Cerebellar cortex (tissue), 1 donor: Measurements from ENCODE around the gene SLC47A2.

ENCODE experiments used
- DNase-seq: peaks from one replicate; pipeline ENCODE4 v3.0.0-alpha.2; 2015; ENCODE audit warnings: low spot score

SLC47A2 gene

DNA sequence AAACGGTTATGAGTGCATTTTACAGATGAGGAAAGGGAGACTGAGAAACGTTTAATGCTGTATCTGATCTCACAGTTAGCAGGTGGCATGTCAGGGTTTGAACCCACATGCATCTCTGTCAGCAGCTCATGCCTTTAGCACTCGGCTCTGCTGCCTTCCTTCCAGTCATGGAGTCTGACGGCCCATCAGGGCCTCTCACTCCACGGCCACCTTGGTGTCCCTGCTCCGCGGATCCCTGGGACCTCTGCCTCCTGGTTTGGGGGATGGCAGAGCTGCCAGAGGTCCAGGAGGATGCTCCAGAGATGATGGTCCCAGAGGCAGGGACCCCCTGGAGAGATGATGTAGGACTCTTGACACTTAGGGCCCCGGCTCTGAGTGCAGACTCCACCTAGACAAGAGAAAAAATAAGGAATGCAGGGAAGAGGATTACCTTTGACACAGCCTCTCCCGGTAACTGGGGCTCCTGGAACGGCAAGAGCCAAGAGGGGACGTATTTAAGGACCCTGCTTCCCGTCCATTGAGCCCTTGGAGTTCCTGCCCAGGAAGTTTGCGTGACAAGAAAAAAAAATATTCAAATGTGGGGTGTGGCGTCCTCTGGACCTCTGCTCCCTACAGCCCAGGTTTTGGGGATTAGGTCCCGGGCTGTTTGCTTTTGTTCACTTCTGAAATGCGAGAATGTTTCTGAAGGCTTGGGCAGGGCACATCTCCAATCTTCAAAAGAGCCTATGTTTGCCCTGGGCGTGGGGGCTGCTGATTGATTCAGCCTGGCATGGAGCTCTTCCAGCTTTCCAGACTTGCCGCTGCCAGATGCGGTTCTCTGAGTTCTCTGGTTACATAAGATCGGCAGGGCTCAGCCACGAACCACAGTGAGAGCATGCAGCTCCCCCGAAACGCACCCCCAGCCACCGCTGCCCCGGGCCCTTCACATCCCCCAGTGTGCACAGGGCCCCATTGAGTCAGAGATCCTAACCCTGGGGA, 31.7 kb upstream of the SLC47A2 start, which contains the start of gene ALDH3A1:
ALDH3A1 (minus strand) TSS at position 470 of the 978 bp plus-strand sequence. CDS start 3,169 bp downstream, outside the sequence.
- no peak for DNase-seq

DNA sequence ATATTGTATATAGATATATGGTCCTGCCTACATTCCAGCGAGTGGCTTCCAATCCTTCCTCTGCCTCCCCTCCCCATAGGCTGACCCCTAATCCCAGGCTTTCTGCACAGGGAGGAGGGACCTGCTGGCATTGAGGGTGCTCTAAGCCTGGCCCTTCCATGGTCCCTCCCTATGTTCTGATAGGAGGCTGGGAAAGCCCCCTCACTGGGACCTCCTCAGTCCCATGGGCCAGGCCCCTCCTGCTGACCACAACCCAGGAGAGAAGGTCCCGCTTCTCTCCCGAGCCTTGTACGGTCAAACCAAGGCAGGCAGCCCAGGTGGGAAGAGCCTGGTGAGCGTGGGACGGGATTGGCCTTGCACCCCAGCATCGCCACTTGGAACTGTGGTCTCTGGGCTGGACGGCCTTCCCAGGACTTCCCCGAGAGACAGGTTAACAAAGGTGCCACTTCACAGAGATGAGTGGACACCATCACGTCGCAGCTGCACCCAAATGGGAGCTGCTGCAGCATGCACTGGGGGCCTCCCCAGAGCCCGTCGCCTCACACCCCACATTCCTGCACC, 30.9 kb upstream of the SLC47A2 start:
- DNase-seq: no peak

DNA sequence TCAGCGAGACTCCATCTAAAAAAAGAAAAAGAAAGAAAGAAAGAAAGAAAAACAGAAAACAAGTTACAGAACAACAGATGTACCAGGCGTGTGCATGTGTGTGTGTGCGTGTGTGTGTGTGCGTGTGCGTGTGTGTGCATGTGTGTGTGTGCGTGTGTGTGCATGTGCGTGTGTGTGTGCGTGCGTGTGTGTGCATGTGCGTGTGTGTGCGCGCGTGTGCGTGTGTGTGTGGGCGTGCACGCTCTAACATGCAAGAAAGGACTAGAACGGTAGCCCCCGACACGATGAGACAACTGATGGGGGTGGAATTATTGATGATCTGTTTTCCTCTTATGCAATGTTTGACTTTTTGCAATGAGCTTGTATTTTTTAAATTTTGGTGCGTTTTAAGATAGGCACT, 30.1 kb upstream of the SLC47A2 start:
- no peak for DNase-seq

DNA sequence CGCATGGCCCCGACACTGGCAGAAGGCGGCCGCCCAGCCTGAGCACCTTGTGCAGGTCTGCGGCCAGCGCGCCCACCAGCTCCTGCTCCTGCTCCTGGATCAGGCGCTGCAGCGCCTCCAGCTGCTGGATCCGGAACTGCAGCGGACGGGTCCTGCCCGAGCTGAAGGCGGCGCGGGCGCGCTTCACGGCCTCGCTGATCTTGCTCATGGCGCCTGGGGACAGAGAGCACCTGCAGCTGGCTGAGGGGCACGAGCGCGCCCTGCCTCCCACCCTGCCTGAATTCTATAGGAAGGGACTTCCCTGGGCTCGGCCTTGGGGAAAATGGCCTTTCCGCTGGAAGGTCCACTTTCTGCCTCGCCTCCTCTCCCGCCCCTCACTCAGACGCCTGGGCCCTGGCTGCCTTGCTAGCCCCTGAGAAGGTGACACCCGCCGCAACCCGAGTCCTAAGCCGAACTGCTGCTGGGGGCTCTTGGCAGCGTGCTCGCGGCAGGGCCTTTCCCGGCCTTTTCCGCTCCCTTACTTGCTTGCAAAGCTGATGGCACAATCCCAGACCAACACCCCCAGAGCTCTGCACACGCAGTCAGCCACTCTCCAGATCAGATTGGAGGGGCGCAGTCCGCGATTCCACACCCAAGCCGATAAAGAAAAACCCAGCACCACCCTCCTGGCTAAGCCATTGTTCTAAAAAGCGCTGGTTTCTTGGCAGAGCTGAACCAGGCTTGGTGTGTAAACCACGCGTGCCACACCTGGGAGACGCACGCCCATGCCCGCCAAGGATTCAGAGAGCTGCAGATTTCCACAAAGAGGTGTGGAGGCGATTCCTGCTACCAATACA, 28.8 kb upstream of the SLC47A2 start:
- DNase-seq: peak; percentile 81

DNA sequence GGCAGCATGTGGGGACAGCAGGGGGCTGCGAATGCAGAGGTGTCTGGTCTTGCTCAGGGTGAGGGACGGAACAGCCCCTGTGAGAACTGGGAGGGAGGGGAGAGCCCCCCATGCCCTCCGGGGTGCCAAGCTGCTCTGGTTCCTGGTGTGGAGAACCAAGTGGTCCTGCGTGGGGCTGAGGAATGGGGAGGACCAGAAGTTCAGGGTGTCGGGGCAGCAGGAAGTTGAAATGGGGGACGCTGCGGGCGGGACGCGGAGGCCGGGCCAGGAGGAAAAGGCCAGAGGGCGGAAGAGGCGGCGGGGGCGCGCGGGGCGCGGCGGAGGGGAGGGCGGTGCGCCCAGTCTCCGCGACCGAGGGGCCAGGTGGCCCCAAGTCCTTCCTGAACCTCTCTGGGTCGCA, 28.1 kb upstream of the SLC47A2 start:
- DNase-seq: no peak

DNA sequence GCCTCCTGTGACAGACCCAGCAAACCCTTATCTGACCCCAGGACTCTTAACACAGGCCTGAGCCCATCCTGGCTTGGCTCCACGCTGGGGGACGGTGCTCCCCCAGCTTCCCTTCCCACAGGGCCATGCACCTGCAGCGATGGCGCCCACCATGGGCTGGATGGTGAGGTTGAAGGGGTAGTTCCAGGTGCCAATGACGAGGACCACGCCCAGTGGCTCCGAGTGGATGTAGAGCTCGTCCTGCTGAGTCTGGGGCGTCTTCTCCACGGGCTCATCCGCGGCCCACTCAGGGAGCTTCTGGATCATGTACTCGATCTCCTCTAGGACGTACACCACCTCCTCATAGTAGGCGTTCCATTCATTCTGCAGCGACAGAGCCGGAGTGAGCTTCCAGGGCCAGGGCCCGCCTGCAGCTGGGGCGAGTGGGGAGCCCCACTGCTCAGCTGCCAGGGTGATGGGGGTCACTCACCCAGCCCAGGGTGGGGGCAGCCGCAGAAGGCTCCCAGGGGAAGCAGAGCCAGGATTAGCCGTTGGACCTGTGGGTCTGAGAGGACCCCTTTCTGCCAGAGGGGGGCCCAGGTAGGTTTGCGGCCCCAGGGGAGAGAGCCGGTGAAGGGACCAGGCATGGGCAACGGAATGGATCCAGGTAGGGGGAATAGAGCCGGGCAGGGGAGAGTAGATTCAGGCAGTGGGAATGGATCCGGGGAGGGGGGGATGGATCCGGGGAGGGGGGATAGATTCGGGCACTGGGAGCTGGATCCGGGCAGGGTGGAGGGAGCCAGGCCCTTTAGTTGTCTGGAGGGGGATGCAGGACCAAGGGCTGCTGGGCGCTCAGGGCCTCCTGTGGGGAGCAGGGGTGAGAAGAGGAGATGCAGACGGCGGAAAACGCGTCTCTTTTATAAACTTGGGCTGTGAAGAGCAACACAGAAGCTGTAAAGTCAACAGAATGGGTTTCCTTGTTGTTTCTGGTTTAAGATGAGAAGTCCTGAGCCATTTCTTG, 27.0 kb upstream of the SLC47A2 start:
- DNase-seq: no peak

DNA sequence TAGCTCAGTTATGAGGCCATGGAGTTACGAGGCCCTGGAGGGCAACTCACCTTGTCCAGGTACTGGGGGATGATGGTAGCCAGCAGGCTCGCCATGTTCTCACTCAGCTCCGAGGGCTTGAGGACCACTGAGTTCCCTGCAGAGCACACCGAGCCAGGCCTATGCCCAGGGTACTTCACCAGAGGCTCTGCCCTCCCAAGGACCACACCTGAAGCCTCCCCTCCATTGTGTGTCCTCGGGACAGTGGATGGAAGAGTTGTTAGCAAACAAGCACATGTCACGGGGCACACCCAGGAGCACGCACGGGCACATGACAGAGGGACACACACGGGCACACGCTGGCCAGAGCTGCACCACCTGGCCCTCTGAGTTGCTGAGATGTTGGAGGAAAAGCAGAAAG, 26.1 kb upstream of the SLC47A2 start:
- DNase-seq: no peak

DNA sequence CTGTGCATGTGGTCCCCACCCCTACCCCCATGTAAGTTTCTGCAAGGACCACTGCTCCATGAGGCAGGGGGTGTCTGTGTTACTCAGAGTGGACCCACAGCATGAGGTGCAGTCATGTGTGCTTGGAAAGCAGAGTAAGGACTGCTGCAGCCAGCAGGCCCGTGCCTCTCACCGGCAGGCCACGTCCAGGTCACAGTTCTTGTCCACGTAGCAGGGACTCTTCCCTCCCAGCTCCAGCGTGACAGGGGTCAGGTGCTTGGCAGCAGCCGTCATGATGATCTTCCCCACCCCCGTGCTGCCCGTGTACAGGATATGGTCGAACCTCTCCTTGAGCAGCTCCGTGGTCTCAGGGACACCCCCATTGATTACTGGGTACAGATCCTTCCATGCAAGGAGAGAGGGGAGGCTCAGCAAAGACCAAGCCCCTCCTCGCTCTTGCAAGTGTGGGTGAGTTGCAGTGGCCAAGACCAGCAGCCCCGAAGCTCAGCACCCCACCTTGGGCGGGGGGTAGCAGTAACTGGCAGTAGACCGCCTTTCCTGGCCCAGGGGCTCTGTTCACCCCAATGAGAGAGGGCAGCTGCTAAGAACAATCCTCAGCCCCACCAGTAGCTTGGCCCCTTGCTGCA, 25.6 kb upstream of the SLC47A2 start:
- no peak for DNase-seq

DNA sequence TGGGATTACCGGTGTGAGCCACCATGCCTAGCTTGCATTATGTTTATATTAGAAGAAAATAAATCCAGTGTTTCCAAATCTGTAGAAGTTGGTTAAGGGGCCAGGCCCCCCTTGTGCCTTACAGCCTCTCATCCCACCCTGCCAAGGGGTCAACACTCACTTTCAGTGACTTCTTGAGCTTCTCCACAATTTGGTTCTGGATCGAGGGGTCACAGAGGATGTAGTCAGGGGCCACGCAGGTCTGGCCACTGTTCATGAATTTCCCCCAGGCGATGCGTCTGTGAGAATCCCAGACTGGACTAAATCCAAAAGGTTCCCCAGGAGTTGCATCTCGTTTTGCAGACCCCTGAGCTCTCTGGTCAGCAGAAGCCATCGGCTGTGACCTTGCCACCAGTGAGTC, 24.5 kb upstream of the SLC47A2 start:
- no peak for DNase-seq

DNA sequence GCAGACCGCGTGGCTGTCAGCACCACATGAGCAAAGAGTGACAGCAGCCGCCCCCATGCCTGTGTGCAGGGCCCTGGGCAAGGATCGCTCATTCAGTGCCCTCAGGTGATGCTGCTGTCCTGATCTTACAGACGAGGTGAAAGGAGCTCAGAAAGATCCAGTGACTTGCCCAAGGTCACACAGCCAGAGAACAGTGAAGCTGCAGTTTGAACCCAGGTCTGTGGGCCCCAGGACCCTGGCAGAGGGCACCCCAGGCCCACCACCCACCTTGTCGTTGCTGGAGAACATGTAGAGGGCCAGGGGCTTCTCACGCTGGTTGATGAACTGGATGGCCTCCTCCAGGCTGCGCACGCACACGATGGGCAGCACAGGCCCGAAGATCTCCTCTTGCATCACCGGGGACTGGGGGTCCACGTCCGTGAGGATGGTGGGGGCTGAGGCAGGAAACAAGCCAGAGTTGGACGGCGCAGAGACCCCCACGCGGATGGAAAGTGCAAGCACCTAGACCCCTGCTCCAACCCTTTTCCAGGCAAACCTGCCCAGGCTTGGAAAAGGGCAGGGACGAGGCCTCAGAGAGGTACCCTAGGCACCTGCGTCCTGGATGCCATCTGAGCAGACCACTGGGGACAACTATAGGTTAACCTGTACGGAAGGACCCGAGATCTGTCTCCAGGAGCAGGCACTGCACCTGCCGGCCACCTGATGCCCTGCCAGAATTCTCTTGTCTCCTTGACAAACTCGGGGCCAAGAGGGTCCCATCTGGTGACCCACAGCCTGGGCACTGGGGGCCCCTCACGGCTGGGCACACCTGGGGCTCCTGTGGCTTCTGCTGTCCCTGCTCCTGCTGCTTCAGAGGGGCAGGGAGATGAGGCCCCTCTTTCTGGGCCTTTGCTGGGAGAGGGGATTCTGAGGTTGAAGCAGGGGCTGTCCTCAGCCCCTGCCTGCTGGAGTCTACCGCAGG, 23.1 kb upstream of the SLC47A2 start:
- DNase-seq: no peak

DNA sequence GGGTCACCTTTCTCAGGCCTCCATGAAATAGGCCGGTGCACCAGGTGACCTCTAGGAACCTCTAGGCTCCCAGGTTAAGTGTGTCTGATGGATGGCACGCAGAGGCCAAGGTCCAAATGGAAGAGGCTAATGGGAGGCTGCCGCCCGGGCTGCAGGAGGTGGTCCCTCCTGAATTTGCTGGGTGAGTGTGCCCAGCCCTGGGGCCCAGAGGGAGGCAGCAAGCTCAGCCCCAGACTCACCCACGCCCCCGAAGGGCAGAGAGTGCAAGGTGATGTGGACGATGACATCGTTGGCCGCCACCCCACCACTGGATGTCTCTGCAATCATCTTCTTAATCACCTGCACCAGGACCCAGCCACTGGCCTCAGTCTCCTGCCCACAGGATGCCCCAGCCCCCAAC, 22.4 kb upstream of the SLC47A2 start:
- no peak for DNase-seq

DNA sequence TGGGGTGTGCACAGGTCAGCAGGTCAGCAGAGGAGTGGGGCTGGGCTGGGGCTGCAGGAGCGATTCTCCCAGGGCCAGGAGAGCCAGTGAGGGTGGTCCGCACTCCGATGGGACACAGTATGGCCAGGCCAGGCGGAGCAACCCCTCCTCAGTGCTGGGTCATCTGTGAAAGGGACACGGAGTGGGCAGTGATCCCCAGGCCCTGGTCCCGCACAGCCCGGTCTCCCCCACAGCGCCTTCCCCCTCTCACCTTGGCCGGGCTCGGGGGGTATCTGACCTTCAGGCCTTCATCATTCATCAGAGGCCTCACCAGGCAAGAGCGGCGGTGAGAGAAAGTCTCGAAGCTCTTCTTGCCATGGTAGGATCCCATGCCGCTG, 21.7 kb upstream of the SLC47A2 start:
- no peak for DNase-seq

DNA sequence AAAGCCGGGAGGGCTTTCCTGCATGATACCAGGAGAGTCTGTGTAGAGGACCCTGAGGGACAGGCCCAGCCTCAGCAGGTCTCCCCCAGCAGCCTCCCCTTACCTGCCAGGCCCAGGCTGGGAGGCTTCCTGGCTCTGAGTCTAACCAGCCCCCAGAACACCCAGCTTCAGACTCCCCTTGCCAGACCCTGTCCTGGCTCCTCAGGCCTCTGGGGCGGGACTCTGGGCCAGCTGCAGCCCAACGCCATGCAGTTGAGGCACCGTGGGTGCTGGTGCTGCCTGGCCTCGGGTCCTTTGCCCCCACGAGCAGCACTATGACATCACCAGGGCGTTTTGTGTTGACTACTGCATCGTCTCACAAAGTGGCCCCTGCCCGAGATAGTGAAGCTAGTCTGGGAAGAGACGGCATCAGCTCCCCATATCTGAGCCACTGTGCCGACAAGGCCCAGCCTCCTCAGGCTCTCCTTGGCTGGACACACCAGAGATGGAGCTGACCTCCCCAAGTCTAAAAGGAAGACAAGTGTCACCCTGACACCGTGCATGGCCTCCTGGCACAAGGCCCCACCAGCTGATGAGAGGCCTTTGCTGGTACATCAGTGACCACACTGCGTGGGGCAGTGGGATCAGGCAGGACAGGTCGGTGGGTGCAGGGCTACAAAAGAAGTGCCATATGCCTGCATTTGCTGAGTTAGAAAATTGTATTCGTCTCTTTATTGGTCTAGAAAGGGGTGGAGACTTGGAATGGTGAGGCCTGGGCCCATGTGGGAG, 21.1 kb upstream of the SLC47A2 start:
- DNase-seq: no peak

DNA sequence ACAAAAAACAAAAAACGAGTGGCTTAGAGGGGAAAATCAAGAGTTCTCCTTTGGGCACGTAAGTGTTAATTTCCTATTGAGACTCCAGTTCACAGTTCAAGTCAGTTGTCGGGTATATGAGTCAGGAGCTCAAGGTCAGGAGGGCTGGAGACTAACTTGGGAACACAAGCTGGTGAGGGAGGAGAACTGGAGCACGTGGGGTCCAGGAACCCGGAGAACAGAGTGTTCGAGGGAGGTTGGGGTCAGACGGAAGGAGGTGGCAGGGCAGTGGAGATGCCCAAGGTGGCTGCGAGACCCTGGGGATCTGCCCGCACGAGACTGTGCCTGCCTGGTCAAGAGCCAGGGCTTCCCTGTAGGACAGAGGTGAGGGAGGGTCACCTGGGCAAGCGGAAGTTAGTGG, 19.7 kb upstream of the SLC47A2 start:
- DNase-seq: no peak

DNA sequence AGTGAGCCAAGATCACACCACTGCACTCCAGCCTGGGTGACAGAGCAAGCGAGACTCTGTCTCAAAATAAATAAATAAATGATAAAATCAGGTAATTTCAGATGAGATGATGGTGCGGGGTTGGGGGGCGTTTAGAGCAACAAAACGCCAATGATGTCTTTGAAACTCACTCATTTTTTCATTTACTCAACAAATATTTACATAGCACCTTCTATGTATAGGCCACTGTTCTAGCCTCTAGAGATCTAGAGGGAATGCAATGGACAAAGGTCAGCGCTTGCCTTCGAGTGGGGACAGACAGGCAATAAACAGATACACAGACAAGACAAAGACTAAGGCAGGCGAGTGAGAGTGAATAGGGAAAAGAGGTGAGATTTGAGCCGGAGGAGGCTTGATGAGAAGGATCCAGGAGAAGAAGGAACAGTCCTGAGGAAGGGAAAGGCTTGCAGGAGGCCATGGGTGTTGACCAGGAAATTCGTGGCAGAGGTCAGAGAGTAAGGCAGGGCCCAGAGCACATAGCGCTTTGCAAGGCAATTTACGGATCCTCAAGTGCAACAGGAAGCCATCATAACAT, 17.7 kb upstream of the SLC47A2 start:
- DNase-seq: no peak

DNA sequence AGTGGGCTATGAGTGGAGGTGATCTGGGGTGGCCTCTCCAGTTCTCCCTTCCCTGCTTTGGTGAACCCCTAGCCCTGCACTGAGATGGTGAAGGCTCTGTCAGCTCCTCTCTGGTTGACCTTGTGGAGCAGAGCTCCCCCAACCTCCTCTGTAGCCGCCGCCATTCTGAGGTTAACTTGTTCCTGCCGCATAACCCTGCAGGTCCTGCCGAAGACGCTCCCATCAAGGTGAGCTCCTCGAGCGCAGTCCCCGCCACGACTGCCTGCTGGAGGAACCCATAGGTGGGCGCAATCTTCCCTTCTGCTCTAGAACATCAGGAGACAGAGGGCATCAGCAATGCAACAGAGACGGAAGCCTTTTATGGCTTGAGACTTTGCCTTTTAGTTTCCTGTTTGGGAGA, 15.2 kb upstream of the SLC47A2 start:
- DNase-seq: no peak

DNA sequence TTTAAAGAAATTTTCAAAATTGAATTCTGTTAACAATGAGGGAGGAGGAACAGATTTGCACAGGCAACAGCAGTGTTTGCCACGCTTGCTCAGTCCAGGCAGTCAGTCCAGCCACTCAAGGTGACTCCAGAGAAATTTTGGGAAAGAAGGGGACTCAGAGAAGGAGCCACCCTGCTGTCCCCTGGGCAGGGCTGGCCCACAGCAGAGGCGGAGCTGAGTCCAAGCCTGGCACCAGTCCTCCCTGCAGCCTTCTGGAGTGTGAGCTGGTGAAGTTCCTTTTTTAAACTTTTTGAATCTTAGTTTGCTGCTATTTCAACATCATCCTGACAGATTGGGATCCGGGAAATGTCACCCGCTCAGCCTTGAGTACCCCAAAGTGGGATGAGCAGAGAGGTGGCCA, 14.5 kb upstream of the SLC47A2 start:
- no peak for DNase-seq

DNA sequence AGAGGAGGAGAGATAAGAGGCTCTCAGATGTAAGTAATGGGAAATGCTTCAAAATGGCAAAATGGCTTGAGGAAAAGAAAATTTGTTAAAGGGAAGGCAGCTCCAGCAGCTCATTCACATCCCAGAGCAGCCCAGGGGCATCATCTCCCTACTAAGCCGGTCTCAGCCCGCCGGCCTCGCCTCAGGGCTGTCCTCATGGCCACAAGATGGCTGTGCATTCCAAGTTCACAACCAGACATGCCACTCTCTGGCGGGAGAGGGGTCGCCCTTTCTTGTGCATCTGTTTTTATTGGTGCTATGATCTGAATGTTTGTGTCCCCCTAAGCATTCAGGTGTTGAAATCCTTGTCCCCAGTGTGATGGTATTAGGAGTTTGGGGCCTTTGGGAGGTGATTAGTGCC, 13.5 kb upstream of the SLC47A2 start:
- DNase-seq: no peak

DNA sequence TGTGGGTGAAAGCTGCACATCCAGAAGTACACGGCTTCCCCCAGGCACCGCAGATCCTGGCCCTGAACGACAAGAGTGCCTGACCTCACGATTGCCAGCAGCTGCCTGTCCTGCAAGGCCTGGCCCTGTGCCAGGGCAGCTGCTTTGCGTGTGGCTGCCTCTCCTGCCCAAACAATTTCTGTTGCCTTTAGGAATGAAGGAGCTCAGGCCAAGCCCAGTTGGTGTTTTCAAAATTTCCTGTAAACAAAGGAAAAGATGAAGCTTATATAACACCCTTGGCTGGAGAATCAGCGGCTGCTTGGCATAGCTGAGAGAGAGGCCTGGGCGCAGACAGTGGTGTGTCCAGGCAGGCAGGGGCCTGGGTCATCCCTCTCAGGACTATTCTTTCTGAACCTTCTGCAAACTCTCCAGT, 11.7 kb upstream of the SLC47A2 start:
- DNase-seq: peak; percentile 79
